ENCODE data around the gene C2orf81. TPM values are rescaled to one million over a fixed set of nuclear protein-coding genes. Genes with fewer than 3 reads are reported as not detected.

C2orf81 gene
- total and polyA plus RNA-seq, 5 donors from 2014 or later: 1.1 to 3.9 (median 2.1) TPM

GRCh38 chr2:74390606-74391005, 30.8 kb downstream of the C2orf81 start:
- peaks cover 6 to 9% (median 7%) of the 10 kb centered on the region in 4 donors for H3K4me1 Mint-ChIP-seq
- peaks cover 21% of the 10 kb centered on the region for H3K27me3 Mint-ChIP-seq
- H3K4me3 Mint-ChIP-seq: peak overlapping the region in 1 of 4 donors; percentile 98
- Histone ChIP-seq H3K36me3 (ENCODE audit: control insufficient read depth, insufficient read depth, low read length) (peaks cover 3% of the 10 kb centered on the region), H3K4me3 (ENCODE audit: low read depth, low read length) (peak overlapping the region; percentile 89), H3K27ac (ENCODE audit: insufficient read depth, low read length, poor library complexity, severe bottlenecking) (no peak overlapping the region), H3K27me3 (ENCODE audit: control insufficient read depth, insufficient read depth, low read length) (peaks cover 7% of the 10 kb centered on the region), H3K9me3 (ENCODE audit: control insufficient read depth in 2 of 2, low read length in 2 of 2) (no peaks in the 10 kb centered on the region), H3K4me1 (ENCODE audit: control insufficient read depth, insufficient read depth, low read length, poor library complexity, severe bottlenecking) (peaks cover 24% of the 10 kb centered on the region)
- ATAC-seq (ENCODE audit: low read depth in 2 of 2): no peak
- no peaks in the 10 kb centered on the region for H3K9me3 Mint-ChIP-seq
- no peaks in the 10 kb centered on the region for H3K36me3 Mint-ChIP-seq
- no peak for DNase-seq
- peak overlapping the region in 2 of 3 donors; percentile 67 to 96 for H3K27ac Mint-ChIP-seq

GRCh38 chr2:74387346-74387745, 34.1 kb downstream of the C2orf81 start:
- ATAC-seq (ENCODE audit: low read depth in 2 of 2): no peak
- no peak overlapping the region for H3K4me3 ChIP-seq (ENCODE audit: low read depth, low read length)
- peaks cover 13% of the 10 kb centered on the region for H3K36me3 ChIP-seq (ENCODE audit: control insufficient read depth, insufficient read depth, low read length)
- no peaks in the 10 kb centered on the region for H3K27me3 ChIP-seq (ENCODE audit: control insufficient read depth, insufficient read depth, low read length)
- H3K27me3 Mint-ChIP-seq: peaks cover 7% of the 10 kb centered on the region
- H3K27ac ChIP-seq (ENCODE audit: insufficient read depth, low read length, poor library complexity, severe bottlenecking): no peak overlapping the region
- no peak overlapping the region for H3K27ac Mint-ChIP-seq
- H3K4me3 Mint-ChIP-seq: no peak overlapping the region
- no peaks in the 10 kb centered on the region for H3K9me3 ChIP-seq (ENCODE audit: control insufficient read depth in 2 of 2, low read length in 2 of 2)
- H3K4me1 Mint-ChIP-seq: peaks cover 6 to 17% (median 8%) of the 10 kb centered on the region in 4 donors
- H3K9me3 Mint-ChIP-seq: no peaks in the 10 kb centered on the region
- H3K4me1 ChIP-seq (ENCODE audit: control insufficient read depth, insufficient read depth, low read length, poor library complexity, severe bottlenecking): peaks cover 24% of the 10 kb centered on the region
- peaks cover 3% of the 10 kb centered on the region for H3K36me3 Mint-ChIP-seq
- no peak for DNase-seq

GRCh38 chr2:74385396-74385795, 36.0 kb downstream of the C2orf81 start:
- Mint-ChIP-seq H3K27me3 (no peaks in the 10 kb centered on the region), H3K4me1 (peaks cover 14 to 29% (median 16%) of the 10 kb centered on the region in 4 donors), H3K36me3 (peaks cover 7% of the 10 kb centered on the region), H3K4me3 (no peak overlapping the region), H3K27ac (no peak overlapping the region), H3K9me3 (no peaks in the 10 kb centered on the region)
- DNase-seq (no peak), ATAC-seq (ENCODE audit: low read depth in 2 of 2) (no peak)
- Histone ChIP-seq H3K4me1 (ENCODE audit: control insufficient read depth, insufficient read depth, low read length, poor library complexity, severe bottlenecking) (peaks cover 23% of the 10 kb centered on the region), H3K4me3 (ENCODE audit: low read depth, low read length) (no peak overlapping the region), H3K36me3 (ENCODE audit: control insufficient read depth, insufficient read depth, low read length) (peaks cover 13% of the 10 kb centered on the region), H3K9me3 (ENCODE audit: control insufficient read depth in 2 of 2, low read length in 2 of 2) (no peaks in the 10 kb centered on the region), H3K27ac (ENCODE audit: insufficient read depth, low read length, poor library complexity, severe bottlenecking) (no peak overlapping the region), H3K27me3 (ENCODE audit: control insufficient read depth, insufficient read depth, low read length) (no peaks in the 10 kb centered on the region)

GRCh38 chr2:74384051-74384450, 37.4 kb downstream of the C2orf81 start:
- Mint-ChIP-seq H3K4me1 (peaks cover 17 to 42% (median 22%) of the 10 kb centered on the region in 4 donors), H3K27ac (no peak overlapping the region), H3K4me3 (no peak overlapping the region), H3K36me3 (peaks cover 7% of the 10 kb centered on the region), H3K27me3 (no peaks in the 10 kb centered on the region), H3K9me3 (no peaks in the 10 kb centered on the region)
- DNase-seq (no peak), ATAC-seq (ENCODE audit: low read depth in 2 of 2) (no peak)
- H3K4me1 ChIP-seq (ENCODE audit: control insufficient read depth, insufficient read depth, low read length, poor library complexity, severe bottlenecking): peaks cover 21% of the 10 kb centered on the region
- H3K4me3 ChIP-seq (ENCODE audit: low read depth, low read length): no peak overlapping the region
- H3K27ac ChIP-seq (ENCODE audit: insufficient read depth, low read length, poor library complexity, severe bottlenecking): no peak overlapping the region
- H3K9me3 ChIP-seq (ENCODE audit: control insufficient read depth in 2 of 2, low read length in 2 of 2): no peaks in the 10 kb centered on the region
- H3K36me3 ChIP-seq (ENCODE audit: control insufficient read depth, insufficient read depth, low read length): peaks cover 13% of the 10 kb centered on the region
- H3K27me3 ChIP-seq (ENCODE audit: control insufficient read depth, insufficient read depth, low read length): no peaks in the 10 kb centered on the region

GRCh38 chr2:74383254-74383653, 38.2 kb downstream of the C2orf81 start:
- Mint-ChIP-seq H3K4me1 (peaks cover 18 to 49% (median 25%) of the 10 kb centered on the region in 4 donors), H3K4me3 (no peak overlapping the region), H3K36me3 (peaks cover 12% of the 10 kb centered on the region), H3K27me3 (no peaks in the 10 kb centered on the region), H3K9me3 (no peaks in the 10 kb centered on the region), H3K27ac (no peak overlapping the region)
- Histone ChIP-seq H3K9me3 (ENCODE audit: control insufficient read depth in 2 of 2, low read length in 2 of 2) (no peaks in the 10 kb centered on the region), H3K27me3 (ENCODE audit: control insufficient read depth, insufficient read depth, low read length) (no peaks in the 10 kb centered on the region), H3K27ac (ENCODE audit: insufficient read depth, low read length, poor library complexity, severe bottlenecking) (no peak overlapping the region), H3K4me1 (ENCODE audit: control insufficient read depth, insufficient read depth, low read length, poor library complexity, severe bottlenecking) (peaks cover 19% of the 10 kb centered on the region), H3K4me3 (ENCODE audit: low read depth, low read length) (no peak overlapping the region), H3K36me3 (ENCODE audit: control insufficient read depth, insufficient read depth, low read length) (peaks cover 13% of the 10 kb centered on the region)
- no peak for ATAC-seq (ENCODE audit: low read depth in 2 of 2)
- no peak for DNase-seq

- no peak for ATAC-seq (ENCODE audit: low read depth in 2 of 2)
Measured at GRCh38 chr2:74381751-74382150, 39.7 kb downstream of the C2orf81 start.

GRCh38 chr2:74379851-74380789, 41.3 kb downstream of the C2orf81 start, which contains the start of gene DCTN1:
DCTN1 (minus strand) TSS chr2:74380311; CDS start chr2:74380037, 274 bp downstream.
- Histone ChIP-seq H3K36me3 (ENCODE audit: control insufficient read depth, insufficient read depth, low read length) (peaks cover 37% of the 10 kb centered on the region), H3K4me1 (ENCODE audit: control insufficient read depth, insufficient read depth, low read length, poor library complexity, severe bottlenecking) (peaks cover 19% of the 10 kb centered on the region), H3K27me3 (ENCODE audit: control insufficient read depth, insufficient read depth, low read length) (no peaks in the 10 kb centered on the region), H3K27ac (ENCODE audit: insufficient read depth, low read length, poor library complexity, severe bottlenecking) (no peak within 1 kb of the TSS), H3K9me3 (ENCODE audit: control insufficient read depth in 2 of 2, low read length in 2 of 2) (no peaks in the 10 kb centered on the region), H3K4me3 (ENCODE audit: low read depth, low read length) (no peak within 1 kb of the TSS)
- Mint-ChIP-seq H3K9me3 (no peaks in the 10 kb centered on the region), H3K27ac (peak within 1 kb of the TSS in 2 of 3 donors; percentile 88 to 94), H3K4me3 (peak within 1 kb of the TSS; percentile 44 to 81 (median 58)), H3K4me1 (peaks cover 18 to 59% (median 27%) of the 10 kb centered on the region in 4 donors), H3K36me3 (peaks cover 35% of the 10 kb centered on the region), H3K27me3 (no peaks in the 10 kb centered on the region)
- ATAC-seq (ENCODE audit: low read depth in 2 of 2) (peak in 1 of 2 donors; percentile 37), DNase-seq (peak in 2 of 3 donors; percentile 8 to 20)

More at GRCh38 chr2:74381751-74382150, 39.7 kb downstream of the C2orf81 start:
- Histone ChIP-seq H3K36me3 (ENCODE audit: control insufficient read depth, insufficient read depth, low read length) (peaks cover 26% of the 10 kb centered on the region), H3K4me3 (ENCODE audit: low read depth, low read length) (no peak overlapping the region), H3K9me3 (ENCODE audit: control insufficient read depth in 2 of 2, low read length in 2 of 2) (no peaks in the 10 kb centered on the region), H3K27ac (ENCODE audit: insufficient read depth, low read length, poor library complexity, severe bottlenecking) (no peak overlapping the region), H3K4me1 (ENCODE audit: control insufficient read depth, insufficient read depth, low read length, poor library complexity, severe bottlenecking) (peaks cover 19% of the 10 kb centered on the region), H3K27me3 (ENCODE audit: control insufficient read depth, insufficient read depth, low read length) (no peaks in the 10 kb centered on the region)
- H3K27ac Mint-ChIP-seq: peak overlapping the region in 2 of 3 donors; percentile 26 to 34
- no peak for DNase-seq
- no peaks in the 10 kb centered on the region for H3K27me3 Mint-ChIP-seq
- H3K4me3 Mint-ChIP-seq: peak overlapping the region in 1 of 4 donors; percentile 26
- H3K9me3 Mint-ChIP-seq: no peaks in the 10 kb centered on the region
- H3K4me1 Mint-ChIP-seq: peaks cover 18 to 54% (median 25%) of the 10 kb centered on the region in 4 donors
- H3K36me3 Mint-ChIP-seq: peaks cover 24% of the 10 kb centered on the region
